ENCODE results near the gene CRY2. TPM values are rescaled to one million over a fixed set of nuclear protein-coding genes. Genes with fewer than 3 reads are reported as not detected.

The CRY2 gene
- total and polyA plus RNA-seq, 2 of the 13 experiments (the other 11 are each of a cell fraction or from before 2014, with no cell fraction given): 10.1 to 12.2 TPM

GRCh38 chr11:45803971-45804760 is 43.1 kb upstream of the CRY2 start (continued):
- TF ChIP-seq PRDM10 (CRISPR knock-in tag; IDR thresholded peaks at IDR 0.05; ENCODE audit: low read depth) (no peak), ZNF607 (CRISPR knock-in tag; IDR thresholded peaks at IDR 0.05; ENCODE audit: borderline replicate concordance) (no peak), ATF5 (CRISPR knock-in tag; IDR thresholded peaks at IDR 0.05; ENCODE audit: low read depth) (no peak), MTERF4 (CRISPR knock-in tag; IDR thresholded peaks at IDR 0.05) (0 out of 2 replicates have a peak, but pooled peaks have one; percentile 29), PCBP1 (IDR thresholded peaks at IDR 0.05; ENCODE audit: borderline replicate concordance, low read depth, low read length) (no peak), ZNF512B (CRISPR knock-in tag; IDR thresholded peaks at IDR 0.05; ENCODE audit: borderline replicate concordance) (no peak), ZBTB38 (CRISPR knock-in tag; IDR thresholded peaks at IDR 0.05) (no peak), AGO1 (IDR thresholded peaks at IDR 0.05; ENCODE audit: low read depth, low read length, poor library complexity, severe bottlenecking) (no peak), ZSCAN29 (CRISPR knock-in tag; conservative IDR thresholded peaks at IDR 0.05) (no peak), MLXIP (CRISPR knock-in tag; IDR thresholded peaks at IDR 0.05; ENCODE audit: borderline replicate concordance) (no peak), ZNF777 (CRISPR knock-in tag; IDR thresholded peaks at IDR 0.05) (peak; percentile 78), ZNF816 (CRISPR knock-in tag; IDR thresholded peaks at IDR 0.05; ENCODE audit: borderline replicate concordance) (no peak)

Data from HepG2 (cell line).